ENCODE measurements around the gene SCCPDH. TPM values are rescaled to one million over a fixed set of nuclear protein-coding genes. Genes with fewer than 3 reads are reported as not detected.

SCCPDH gene
- polyA plus RNA-seq, 1 of the 3 experiments (the other 2 are of a cell fraction), result 32.2 TPM

GRCh38 chr1:246703581-246703980 lies 20.6 kb upstream of the SCCPDH start:
- WGBS (ENCODE audit: low lambda C conversion rate), result 74% methylated on average over 6 of the region's 8 CpGs
- no peak for DNase-seq
- CTCF ChIA-PET, result interaction anchor here (1.1 to 1.3 kb wide), 2 partner anchors 14 kb away, joined by 3 read pairs; no protein-coding TSS in a partner anchor

DNA sequence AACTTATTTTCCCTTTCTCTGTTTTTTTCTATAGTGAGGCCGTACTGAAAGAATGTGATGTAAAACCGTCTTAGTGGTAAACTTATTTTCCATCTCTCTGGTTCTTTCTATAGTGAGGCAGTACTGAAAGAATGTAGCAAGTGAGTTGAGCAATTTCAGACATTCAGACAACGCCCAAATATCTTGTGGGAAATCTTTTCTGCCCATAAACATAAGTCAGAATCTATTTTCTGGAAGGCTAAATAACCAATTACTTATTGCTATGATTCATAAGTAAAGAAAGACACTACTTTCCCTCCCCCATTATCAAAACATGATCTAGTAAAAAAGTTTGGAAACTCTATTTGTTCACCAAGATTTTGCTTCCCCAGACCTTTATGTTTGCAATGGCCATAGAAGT lies 18.8 kb upstream of the SCCPDH start:
- Histone ChIP-seq H3K27ac (ENCODE audit: low read depth in 2 of 2, low read length in 1 of 2) (peak overlapping the region; percentile 48 to 94; a peak in 3 of 4 replicates), H3K4me2 (peak overlapping the region; percentile 59; the same call in 1 of the 2 replicates), H3K4me3 (ENCODE audit: low read depth in 2 of 2, low read length in 1 of 2) (no peak overlapping the region), H2AFZ (ENCODE audit: low read depth) (peak overlapping the region; percentile 58; the same call in 1 of the 2 replicates), H3K9me3 (no peaks in the 10 kb centered on the region), H3K4me1 (ENCODE audit: control insufficient read depth in 1 of 2, insufficient read depth in 2 of 2, low read depth in 1 of 2, low read length in 1 of 2) (peaks cover 0 to 4% of the 10 kb centered on the region in 2 experiments; a peak in 1 of 4 replicates), H3K27me3 (ENCODE audit: insufficient read depth) (no peaks in the 10 kb centered on the region), H3F3A (replicated peaks; ENCODE audit: insufficient read depth) (peaks cover 16% of the 10 kb centered on the region), H3K9ac (peak overlapping the region; percentile 43; the same call in 1 of the 2 replicates), H3K9me2 (no peaks in the 10 kb centered on the region), H3K79me2 (ENCODE audit: insufficient read depth) (no peaks in the 10 kb centered on the region), H4K20me1 (ENCODE audit: insufficient read depth) (no peaks in the 10 kb centered on the region), H3K36me3 (replicated peaks in 1 of 2; ENCODE audit: control insufficient read depth in 1 of 2, insufficient read depth in 2 of 2, low read length in 1 of 2) (no peaks in the 10 kb centered on the region)
- ChIA-PET CTCF (interaction anchor here (2.3 kb wide), 1 partner anchor 16 kb away, joined by 11 read pairs; no protein-coding TSS in a partner anchor), POLR2A (no interaction called here)
- no peak for DNase-seq
- 6% methylated on average over 3 of the region's 3 CpGs for WGBS (ENCODE audit: low lambda C conversion rate)
- TF ChIP-seq NRF1 (IDR thresholded peaks at IDR 0.05; ENCODE audit: low read depth, low read length) (no peak), MXI1 (IDR thresholded peaks at IDR 0.05; ENCODE audit: low read depth, low read length) (no peak), RAD21 (IDR thresholded peaks at IDR 0.05; ENCODE audit: low read length) (no peak), EZH2phosphoT487 (IDR thresholded peaks at IDR 0.05; ENCODE audit: borderline replicate concordance, low read depth) (no peak), PBX3 (IDR thresholded peaks at IDR 0.05) (peak; percentile 75), POLR2AphosphoS5 (IDR thresholded peaks at IDR 0.05; ENCODE audit: low read depth, low read length) (peak; percentile 37; the same call in 1 of the 2 replicates), JUND (IDR thresholded peaks at IDR 0.05) (peak; percentile 71), CHD2 (IDR thresholded peaks at IDR 0.05; ENCODE audit: low read length, partially characterized antibody) (no peak), RCOR1 (IDR thresholded peaks at IDR 0.05; ENCODE audit: low read length) (no peak), TEAD4 (IDR thresholded peaks at IDR 0.05; ENCODE audit: borderline replicate concordance, insufficient read depth) (peak; percentile 68), IRF3 (IDR thresholded peaks at IDR 0.05; ENCODE audit: low read depth, low read length) (no peak), NFIC (IDR thresholded peaks at IDR 0.05; ENCODE audit: borderline replicate concordance) (no peak), MAX (IDR thresholded peaks at IDR 0.05; ENCODE audit: low read depth) (no peak), CTCF (IDR thresholded peaks at IDR 0.05) (no peak), USF1 (IDR thresholded peaks at IDR 0.05; ENCODE audit: borderline replicate concordance, low read depth) (no peak), TAF1 (IDR thresholded peaks at IDR 0.05; ENCODE audit: borderline replicate concordance, low read depth, low read length) (no peak), GATA2 (CRISPR knock-in tag; IDR thresholded peaks at IDR 0.05) (no peak)
- TF ChIP-seq, protein P1, sequence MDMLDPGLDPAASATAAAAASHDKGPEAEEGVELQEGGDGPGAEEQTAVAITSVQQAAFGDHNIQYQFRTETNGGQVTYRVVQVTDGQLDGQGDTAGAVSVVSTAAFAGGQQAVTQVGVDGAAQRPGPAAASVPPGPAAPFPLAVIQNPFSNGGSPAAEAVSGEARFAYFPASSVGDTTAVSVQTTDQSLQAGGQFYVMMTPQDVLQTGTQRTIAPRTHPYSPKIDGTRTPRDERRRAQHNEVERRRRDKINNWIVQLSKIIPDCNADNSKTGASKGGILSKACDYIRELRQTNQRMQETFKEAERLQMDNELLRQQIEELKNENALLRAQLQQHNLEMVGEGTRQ (IDR thresholded peaks at IDR 0.05; ENCODE audit: borderline replicate concordance, low read depth, low read length), result no peak

More at GRCh38 chr1:246703581-246703980, 20.6 kb upstream of the SCCPDH start:
- no peak overlapping the region for H3K9ac ChIP-seq
- H3K27me3 ChIP-seq (ENCODE audit: insufficient read depth), result no peaks in the 10 kb centered on the region
- no peaks in the 10 kb centered on the region for H4K20me1 ChIP-seq (ENCODE audit: insufficient read depth)
- H3K36me3 ChIP-seq (replicated peaks in 1 of 2; ENCODE audit: control insufficient read depth in 1 of 2, insufficient read depth in 2 of 2, low read length in 1 of 2), result no peaks in the 10 kb centered on the region
- TF ChIP-seq MAX (IDR thresholded peaks at IDR 0.05; ENCODE audit: low read depth) (no peak), TAF1 (IDR thresholded peaks at IDR 0.05; ENCODE audit: borderline replicate concordance, low read depth, low read length) (no peak), NFIC (IDR thresholded peaks at IDR 0.05; ENCODE audit: borderline replicate concordance) (no peak), FOXJ3 (CRISPR knock-in tag; IDR thresholded peaks at IDR 0.05) (no peak), TEAD4 (IDR thresholded peaks at IDR 0.05; ENCODE audit: borderline replicate concordance, insufficient read depth) (no peak), EZH2phosphoT487 (IDR thresholded peaks at IDR 0.05; ENCODE audit: borderline replicate concordance, low read depth) (no peak), RCOR1 (IDR thresholded peaks at IDR 0.05; ENCODE audit: low read length) (no peak)
- peak overlapping the region in 1 of 2 experiments; percentile 94; a peak in 1 of 4 replicates for H3K27ac ChIP-seq (ENCODE audit: low read depth in 2 of 2, low read length in 1 of 2)
- no peaks in the 10 kb centered on the region for H3K9me2 ChIP-seq
- no peak overlapping the region for H3K4me3 ChIP-seq (ENCODE audit: low read depth in 2 of 2, low read length in 1 of 2)
- H3K4me2 ChIP-seq, result no peak overlapping the region
- H3K79me2 ChIP-seq (ENCODE audit: insufficient read depth), result no peaks in the 10 kb centered on the region
- no peak overlapping the region for H2AFZ ChIP-seq (ENCODE audit: low read depth)
- POLR2A ChIA-PET, result no interaction called here
- H3K9me3 ChIP-seq, result no peaks in the 10 kb centered on the region
- peaks cover 0 to 4% of the 10 kb centered on the region in 2 experiments; a peak in 1 of 4 replicates for H3K4me1 ChIP-seq (ENCODE audit: control insufficient read depth in 1 of 2, insufficient read depth in 2 of 2, low read depth in 1 of 2, low read length in 1 of 2)
- H3F3A ChIP-seq (replicated peaks; ENCODE audit: insufficient read depth), result peaks cover 21% of the 10 kb centered on the region
